Bronchial epithelial cell (primary cell): ENCODE results near the gene LSM2. TPM values are rescaled to one million over a fixed set of nuclear protein-coding genes. Genes with fewer than 3 reads are reported as not detected.

Experiments used
- DNase-seq: peaks from one replicate; pipeline ENCODE4 v3.0.0-alpha.2; 2010; ENCODE audit warnings: low read depth
- FAIRE-seq: peaks from 2 replicates; lab custom pipeline; 2011; peaks lifted over from hg19 to GRCh38; lab: Jason Lieb, UNC
- H3K27me3 ChIP-seq: 2 replicates; pipeline ENCODE4 v1.5.1; 2011; ENCODE audit warnings: low read length; ENCODE audit not compliant: control insufficient read depth, insufficient read depth
- H3K36me3 ChIP-seq: 2 replicates; pipeline ENCODE4 v1.5.1; 2011; ENCODE audit warnings: low read length; ENCODE audit not compliant: control insufficient read depth, insufficient read depth
- H3K4me3 ChIP-seq: 2 replicates; pipeline ENCODE4 v1.5.1; 2011; ENCODE audit warnings: mild to moderate bottlenecking, low read depth, low read length, control low read depth
- CTCF ChIP-seq: IDR thresholded peaks from 2 replicates; pipeline ENCODE4 v1.5.1; 2011; ENCODE audit warnings: mild to moderate bottlenecking, moderate library complexity, low read length, control low read depth, inconsistent platforms; ENCODE audit not compliant: insufficient read depth, severe bottlenecking
- total RNA-seq: library from RNA; depleted of rRNA; stranded (reverse); fragments of >200 nt; gene quantifications from 2 replicates; pipeline ENCODE4 v1.2.1, GENCODE V29; 2014

Gene LSM2
- total RNA-seq, 1 donor from 2014 or later: 29.2 TPM

DNA sequence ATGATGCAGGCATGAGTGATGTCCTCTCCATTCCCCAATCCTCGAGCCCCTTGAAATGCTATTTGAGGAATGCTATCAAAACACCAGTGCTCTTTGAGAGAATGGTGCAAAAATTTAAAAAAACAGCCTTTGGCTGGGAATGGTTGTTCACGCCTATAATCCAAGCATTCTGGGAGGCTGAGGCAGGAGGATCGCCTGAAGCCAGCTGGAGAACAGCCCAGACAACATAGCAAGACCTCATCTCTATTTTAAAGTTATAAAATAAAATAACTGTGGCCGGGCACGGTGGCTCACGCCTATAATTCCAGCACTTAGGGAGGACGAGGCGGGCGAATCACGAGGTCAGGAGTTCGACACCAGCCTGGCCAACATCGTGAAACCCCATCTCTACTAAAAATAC, 7.0 kb downstream of the LSM2 start:
- no peak for TF ChIP-seq CTCF
- no peaks in the 10 kb centered on the region for H3K27me3 ChIP-seq
- FAIRE-seq (no peak), DNase-seq (no peak)
- H3K36me3 ChIP-seq: no peaks in the 10 kb centered on the region
- H3K4me3 ChIP-seq: no peak overlapping the region

DNA sequence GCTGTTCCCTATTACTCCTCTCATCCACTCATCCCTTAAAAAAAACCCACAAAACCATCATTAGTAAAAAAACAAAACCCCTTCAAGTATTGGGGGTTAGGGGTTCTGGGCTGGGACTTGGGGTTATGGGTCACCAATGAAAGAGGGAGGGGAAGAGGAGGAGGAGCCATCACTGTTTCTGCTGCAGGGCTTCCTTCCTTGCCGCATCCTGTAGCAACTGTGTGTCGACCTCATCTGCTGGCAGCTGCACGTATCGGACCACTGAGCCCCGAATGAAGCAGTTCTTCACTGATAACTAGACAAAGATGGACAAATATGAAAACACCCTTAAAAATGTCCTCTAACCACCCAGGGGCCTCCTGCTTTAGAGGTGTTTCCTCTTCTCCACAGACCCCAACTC, 9.2 kb downstream of the LSM2 start:
- FAIRE-seq: no peak
- no peak for TF ChIP-seq CTCF
- DNase-seq: no peak
- H3K27me3 ChIP-seq: no peaks in the 10 kb centered on the region
- H3K4me3 ChIP-seq: no peak overlapping the region
- peaks cover 2% of the 10 kb centered on the region for H3K36me3 ChIP-seq

GRCh38 chr6:31796993-31797385, 9.8 kb downstream of the LSM2 start:
- no peak for FAIRE-seq
- H3K27me3 ChIP-seq: no peaks in the 10 kb centered on the region
- no peak for TF ChIP-seq CTCF
- no peak overlapping the region for H3K4me3 ChIP-seq
- H3K36me3 ChIP-seq: peaks cover 7% of the 10 kb centered on the region
- DNase-seq: peak; percentile 47

DNA sequence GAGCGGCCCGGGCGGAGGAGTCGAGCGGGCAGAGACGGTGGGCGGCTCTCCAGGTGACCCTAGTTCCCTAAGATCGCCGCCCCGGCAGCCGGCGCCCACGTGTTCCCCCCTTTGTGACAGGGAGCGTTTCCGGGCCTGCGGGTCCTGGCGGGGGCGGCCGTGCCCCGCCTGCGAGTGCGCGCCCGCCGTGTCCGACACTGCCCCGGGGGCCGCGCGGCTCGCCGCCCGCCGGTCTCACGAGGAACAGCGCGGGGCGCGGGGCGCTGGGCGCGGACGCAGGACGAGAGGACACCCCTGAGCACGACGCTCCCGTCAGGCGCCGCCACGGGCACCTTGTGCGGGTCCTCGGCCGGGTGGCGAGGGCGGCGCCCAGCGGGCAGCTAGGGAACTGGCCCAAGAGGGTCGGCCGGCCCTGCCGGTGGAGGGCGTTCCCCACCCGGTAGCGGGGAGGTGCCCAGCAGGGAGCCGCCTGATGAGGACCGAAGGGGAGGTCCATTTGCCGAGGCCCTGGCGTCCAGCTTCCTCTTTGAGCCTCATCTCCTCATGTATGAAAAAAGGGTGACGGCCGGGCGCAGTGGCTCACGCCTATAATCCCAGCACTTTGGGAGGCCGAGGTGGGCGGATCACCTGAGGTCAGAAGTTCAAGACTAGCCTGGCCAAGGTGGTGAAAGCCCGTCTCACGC, 11.0 kb downstream of the LSM2 start, which contains the start of gene VARS1:
Gene VARS1 (minus strand): TSS at position 137 of the 683 bp plus-strand sequence. CDS start 535 bp downstream, outside the sequence.
- Histone ChIP-seq H3K36me3 (peaks cover 13% of the 10 kb centered on the region), H3K27me3 (no peaks in the 10 kb centered on the region), H3K4me3 (peak within 1 kb of the TSS; percentile 95)
- peak; percentile 89 for TF ChIP-seq CTCF
- DNase-seq: peak; percentile 77
- FAIRE-seq: no peak

GRCh38 chr6:31794866-31795615, 11.7 kb downstream of the LSM2 start:
- Histone ChIP-seq H3K27me3 (no peaks in the 10 kb centered on the region), H3K4me3 (peak overlapping the region; percentile 95), H3K36me3 (peaks cover 13% of the 10 kb centered on the region)
- no peak for DNase-seq
- no peak for TF ChIP-seq CTCF
- no peak for FAIRE-seq
